Measurements from ENCODE around the gene MERTK. TPM values are rescaled to one million over a fixed set of nuclear protein-coding genes. Genes with fewer than 3 reads are reported as not detected.

The MERTK gene
- total and polyA plus RNA-seq, 2 of the 13 experiments (the other 11 are each of a cell fraction or from before 2014, with no cell fraction given): 37.3 to 44.7 TPM

DNA sequence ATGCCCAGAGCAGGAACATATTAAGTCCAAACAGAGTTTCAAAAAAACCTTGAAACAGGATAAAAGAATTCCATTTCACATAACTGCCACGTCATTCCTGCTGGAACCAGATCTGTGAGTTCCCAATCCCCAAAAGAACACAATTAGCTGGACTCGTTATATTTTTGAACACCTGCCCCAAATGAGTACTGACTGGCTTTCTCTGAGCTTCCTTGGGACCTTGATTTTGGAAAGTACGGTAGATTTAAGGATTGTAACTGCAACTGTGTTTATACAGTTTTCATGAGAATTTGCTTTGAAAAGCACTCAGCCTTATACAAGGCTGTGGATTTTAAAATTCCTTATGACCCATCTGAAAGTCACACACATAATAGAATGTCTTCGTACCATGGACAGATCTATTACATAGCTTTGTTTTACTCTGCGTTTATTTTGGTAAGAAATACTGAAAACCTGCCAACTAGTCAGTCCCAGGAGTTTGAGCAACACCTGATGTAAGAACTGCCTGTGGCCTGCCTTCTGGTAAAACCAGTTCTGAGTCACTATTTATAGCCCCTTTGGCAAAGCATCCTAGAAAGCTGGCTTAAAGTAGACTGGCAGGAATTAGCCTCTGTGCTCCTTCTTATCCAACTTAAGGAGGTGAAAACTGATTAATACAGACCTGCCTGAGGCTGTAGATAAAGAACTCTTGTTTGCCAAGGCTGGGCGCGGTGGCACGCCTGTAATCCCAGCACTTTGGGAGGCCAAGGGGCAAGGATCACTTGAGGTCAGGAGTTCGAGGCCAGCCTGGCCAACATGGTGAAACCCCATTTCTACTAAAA is 48.1 kb downstream of the MERTK start (continued):
- TF ChIP-seq, protein P1, sequence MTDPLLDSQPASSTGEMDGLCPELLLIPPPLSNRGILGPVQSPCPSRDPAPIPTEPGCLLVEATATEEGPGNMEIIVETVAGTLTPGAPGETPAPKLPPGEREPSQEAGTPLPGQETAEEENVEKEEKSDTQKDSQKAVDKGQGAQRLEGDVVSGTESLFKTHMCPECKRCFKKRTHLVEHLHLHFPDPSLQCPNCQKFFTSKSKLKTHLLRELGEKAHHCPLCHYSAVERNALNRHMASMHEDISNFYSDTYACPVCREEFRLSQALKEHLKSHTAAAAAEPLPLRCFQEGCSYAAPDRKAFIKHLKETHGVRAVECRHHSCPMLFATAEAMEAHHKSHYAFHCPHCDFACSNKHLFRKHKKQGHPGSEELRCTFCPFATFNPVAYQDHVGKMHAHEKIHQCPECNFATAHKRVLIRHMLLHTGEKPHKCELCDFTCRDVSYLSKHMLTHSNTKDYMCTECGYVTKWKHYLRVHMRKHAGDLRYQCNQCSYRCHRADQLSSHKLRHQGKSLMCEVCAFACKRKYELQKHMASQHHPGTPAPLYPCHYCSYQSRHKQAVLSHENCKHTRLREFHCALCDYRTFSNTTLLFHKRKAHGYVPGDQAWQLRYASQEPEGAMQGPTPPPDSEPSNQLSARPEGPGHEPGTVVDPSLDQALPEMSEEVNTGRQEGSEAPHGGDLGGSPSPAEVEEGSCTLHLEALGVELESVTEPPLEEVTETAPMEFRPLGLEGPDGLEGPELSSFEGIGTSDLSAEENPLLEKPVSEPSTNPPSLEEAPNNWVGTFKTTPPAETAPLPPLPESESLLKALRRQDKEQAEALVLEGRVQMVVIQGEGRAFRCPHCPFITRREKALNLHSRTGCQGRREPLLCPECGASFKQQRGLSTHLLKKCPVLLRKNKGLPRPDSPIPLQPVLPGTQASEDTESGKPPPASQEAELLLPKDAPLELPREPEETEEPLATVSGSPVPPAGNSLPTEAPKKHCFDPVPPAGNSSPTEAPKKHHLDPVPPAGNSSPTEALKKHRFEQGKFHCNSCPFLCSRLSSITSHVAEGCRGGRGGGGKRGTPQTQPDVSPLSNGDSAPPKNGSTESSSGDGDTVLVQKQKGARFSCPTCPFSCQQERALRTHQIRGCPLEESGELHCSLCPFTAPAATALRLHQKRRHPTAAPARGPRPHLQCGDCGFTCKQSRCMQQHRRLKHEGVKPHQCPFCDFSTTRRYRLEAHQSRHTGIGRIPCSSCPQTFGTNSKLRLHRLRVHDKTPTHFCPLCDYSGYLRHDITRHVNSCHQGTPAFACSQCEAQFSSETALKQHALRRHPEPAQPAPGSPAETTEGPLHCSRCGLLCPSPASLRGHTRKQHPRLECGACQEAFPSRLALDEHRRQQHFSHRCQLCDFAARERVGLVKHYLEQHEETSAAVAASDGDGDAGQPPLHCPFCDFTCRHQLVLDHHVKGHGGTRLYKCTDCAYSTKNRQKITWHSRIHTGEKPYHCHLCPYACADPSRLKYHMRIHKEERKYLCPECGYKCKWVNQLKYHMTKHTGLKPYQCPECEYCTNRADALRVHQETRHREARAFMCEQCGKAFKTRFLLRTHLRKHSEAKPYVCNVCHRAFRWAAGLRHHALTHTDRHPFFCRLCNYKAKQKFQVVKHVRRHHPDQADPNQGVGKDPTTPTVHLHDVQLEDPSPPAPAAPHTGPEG (CRISPR knock-in tag; IDR thresholded peaks at IDR 0.05): no peak
- TF ChIP-seq, protein P2, sequence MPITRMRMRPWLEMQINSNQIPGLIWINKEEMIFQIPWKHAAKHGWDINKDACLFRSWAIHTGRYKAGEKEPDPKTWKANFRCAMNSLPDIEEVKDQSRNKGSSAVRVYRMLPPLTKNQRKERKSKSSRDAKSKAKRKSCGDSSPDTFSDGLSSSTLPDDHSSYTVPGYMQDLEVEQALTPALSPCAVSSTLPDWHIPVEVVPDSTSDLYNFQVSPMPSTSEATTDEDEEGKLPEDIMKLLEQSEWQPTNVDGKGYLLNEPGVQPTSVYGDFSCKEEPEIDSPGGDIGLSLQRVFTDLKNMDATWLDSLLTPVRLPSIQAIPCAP (CRISPR knock-in tag; IDR thresholded peaks at IDR 0.05; ENCODE audit: low read depth): no peak
- TF ChIP-seq, protein P3, sequence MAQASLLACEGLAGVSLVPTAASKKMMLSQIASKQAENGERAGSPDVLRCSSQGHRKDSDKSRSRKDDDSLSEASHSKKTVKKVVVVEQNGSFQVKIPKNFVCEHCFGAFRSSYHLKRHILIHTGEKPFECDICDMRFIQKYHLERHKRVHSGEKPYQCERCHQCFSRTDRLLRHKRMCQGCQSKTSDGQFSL (CRISPR knock-in tag; IDR thresholded peaks at IDR 0.05): no peak
- TF ChIP-seq KLF13 (CRISPR knock-in tag; IDR thresholded peaks at IDR 0.05): no peak
- no peak for TF ChIP-seq AHR (CRISPR knock-in tag; IDR thresholded peaks at IDR 0.05)
- TF ChIP-seq, protein P4, sequence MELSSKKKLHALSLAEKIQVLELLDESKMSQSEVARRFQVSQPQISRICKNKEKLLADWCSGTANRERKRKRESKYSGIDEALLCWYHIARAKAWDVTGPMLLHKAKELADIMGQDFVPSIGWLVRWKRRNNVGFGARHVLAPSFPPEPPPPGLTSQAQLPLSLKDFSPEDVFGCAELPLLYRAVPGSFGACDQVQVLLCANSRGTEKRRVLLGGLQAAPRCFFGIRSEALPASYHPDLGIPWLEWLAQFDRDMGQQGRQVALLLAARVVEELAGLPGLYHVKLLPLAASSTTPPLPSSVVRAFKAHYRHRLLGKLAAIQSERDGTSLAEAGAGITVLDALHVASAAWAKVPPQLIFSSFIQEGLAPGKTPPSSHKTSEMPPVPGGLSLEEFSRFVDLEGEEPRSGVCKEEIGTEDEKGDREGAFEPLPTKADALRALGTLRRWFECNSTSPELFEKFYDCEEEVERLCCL (CRISPR knock-in tag; IDR thresholded peaks at IDR 0.05; ENCODE audit: borderline replicate concordance): no peak
- no peak for TF ChIP-seq TCF12 (IDR thresholded peaks at IDR 0.05)
- no peak for TF ChIP-seq TCF12 (CRISPR knock-in tag; IDR thresholded peaks at IDR 0.05)
- TF ChIP-seq, protein P5, sequence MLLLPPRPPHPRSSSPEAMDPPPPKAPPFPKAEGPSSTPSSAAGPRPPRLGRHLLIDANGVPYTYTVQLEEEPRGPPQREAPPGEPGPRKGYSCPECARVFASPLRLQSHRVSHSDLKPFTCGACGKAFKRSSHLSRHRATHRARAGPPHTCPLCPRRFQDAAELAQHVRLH (CRISPR knock-in tag; IDR thresholded peaks at IDR 0.05; ENCODE audit: borderline replicate concordance, low read depth): no peak
- no peak for TF ChIP-seq ZNF124 (CRISPR knock-in tag; IDR thresholded peaks at IDR 0.05)
- TF ChIP-seq, protein P6, sequence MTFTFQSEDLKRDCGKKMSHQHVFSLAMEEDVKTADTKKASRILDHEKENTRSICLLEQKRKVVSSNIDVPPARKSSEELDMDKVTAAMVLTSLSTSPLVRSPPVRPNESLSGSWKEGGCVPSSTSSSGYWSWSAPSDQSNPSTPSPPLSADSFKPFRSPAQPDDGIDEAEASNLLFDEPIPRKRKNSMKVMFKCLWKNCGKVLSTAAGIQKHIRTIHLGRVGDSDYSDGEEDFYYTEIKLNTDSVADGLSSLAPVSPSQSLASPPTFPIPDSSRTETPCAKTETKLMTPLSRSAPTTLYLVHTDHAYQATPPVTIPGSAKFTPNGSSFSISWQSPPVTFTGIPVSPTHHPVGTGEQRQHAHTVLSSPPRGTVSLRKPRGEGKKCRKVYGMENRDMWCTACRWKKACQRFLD (CRISPR knock-in tag; IDR thresholded peaks at IDR 0.05; ENCODE audit: borderline replicate concordance): no peak
- no peak for TF ChIP-seq ZNF619 (CRISPR knock-in tag; IDR thresholded peaks at IDR 0.05)
- TF ChIP-seq, protein P7, sequence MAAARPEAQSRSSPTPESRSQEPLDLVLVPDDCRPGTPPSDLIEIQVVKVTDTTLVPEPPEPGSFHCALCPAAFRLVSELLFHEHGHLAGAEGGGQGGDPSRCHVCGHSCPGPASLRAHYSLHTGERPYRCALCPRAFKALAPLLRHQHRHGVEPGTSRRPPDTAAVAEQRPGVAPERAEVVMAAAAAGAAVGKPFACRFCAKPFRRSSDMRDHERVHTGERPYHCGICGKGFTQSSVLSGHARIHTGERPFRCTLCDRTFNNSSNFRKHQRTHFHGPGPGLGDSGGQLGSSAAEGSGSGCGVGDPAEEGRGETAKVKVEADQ (CRISPR knock-in tag; IDR thresholded peaks at IDR 0.05; ENCODE audit: borderline replicate concordance): no peak
- TF ChIP-seq, protein P8, sequence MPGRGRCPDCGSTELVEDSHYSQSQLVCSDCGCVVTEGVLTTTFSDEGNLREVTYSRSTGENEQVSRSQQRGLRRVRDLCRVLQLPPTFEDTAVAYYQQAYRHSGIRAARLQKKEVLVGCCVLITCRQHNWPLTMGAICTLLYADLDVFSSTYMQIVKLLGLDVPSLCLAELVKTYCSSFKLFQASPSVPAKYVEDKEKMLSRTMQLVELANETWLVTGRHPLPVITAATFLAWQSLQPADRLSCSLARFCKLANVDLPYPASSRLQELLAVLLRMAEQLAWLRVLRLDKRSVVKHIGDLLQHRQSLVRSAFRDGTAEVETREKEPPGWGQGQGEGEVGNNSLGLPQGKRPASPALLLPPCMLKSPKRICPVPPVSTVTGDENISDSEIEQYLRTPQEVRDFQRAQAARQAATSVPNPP (CRISPR knock-in tag; IDR thresholded peaks at IDR 0.05): no peak
- no peak for TF ChIP-seq ZNF207 (IDR thresholded peaks at IDR 0.05; ENCODE audit: borderline replicate concordance)
- peak; percentile 58; the same call in 1 of the 2 replicates for TF ChIP-seq ZMYM2 (CRISPR knock-in tag; IDR thresholded peaks at IDR 0.05)
